ENCODE data around the gene CDK14.

- TF ChIP-seq, protein P1, sequence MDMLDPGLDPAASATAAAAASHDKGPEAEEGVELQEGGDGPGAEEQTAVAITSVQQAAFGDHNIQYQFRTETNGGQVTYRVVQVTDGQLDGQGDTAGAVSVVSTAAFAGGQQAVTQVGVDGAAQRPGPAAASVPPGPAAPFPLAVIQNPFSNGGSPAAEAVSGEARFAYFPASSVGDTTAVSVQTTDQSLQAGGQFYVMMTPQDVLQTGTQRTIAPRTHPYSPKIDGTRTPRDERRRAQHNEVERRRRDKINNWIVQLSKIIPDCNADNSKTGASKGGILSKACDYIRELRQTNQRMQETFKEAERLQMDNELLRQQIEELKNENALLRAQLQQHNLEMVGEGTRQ (IDR thresholded peaks at IDR 0.05; ENCODE audit: borderline replicate concordance, low read depth, low read length), result no peak
- TF ChIP-seq TAF1 (IDR thresholded peaks at IDR 0.05; ENCODE audit: borderline replicate concordance, low read depth, low read length) (no peak), MLLT1 (IDR thresholded peaks at IDR 0.05) (no peak), CEBPZ (IDR thresholded peaks at IDR 0.05; ENCODE audit: low read depth, low read length) (no peak), POLR2A (IDR thresholded peaks at IDR 0.05; ENCODE audit: low read depth, low read length) (no peak), PRDM15 (CRISPR knock-in tag; IDR thresholded peaks at IDR 0.05) (no peak), CTCF (IDR thresholded peaks at IDR 0.05 in 2 of 3, conservative IDR thresholded peaks at IDR 0.05 in 1 of 3; ENCODE audit: control insufficient read depth in 2 of 3, extremely low read depth in 1 of 3, insufficient read depth in 1 of 3, low read depth in 3 of 3, low read length in 3 of 3) (no peak), HDAC2 (IDR thresholded peaks at IDR 0.05) (no peak), EZH2 (IDR thresholded peaks at IDR 0.05; ENCODE audit: borderline replicate concordance, control insufficient read depth, low read depth, low read length) (no peak), CBX5 (IDR thresholded peaks at IDR 0.05; ENCODE audit: low read depth) (no peak)
- TF ChIP-seq, protein P2, sequence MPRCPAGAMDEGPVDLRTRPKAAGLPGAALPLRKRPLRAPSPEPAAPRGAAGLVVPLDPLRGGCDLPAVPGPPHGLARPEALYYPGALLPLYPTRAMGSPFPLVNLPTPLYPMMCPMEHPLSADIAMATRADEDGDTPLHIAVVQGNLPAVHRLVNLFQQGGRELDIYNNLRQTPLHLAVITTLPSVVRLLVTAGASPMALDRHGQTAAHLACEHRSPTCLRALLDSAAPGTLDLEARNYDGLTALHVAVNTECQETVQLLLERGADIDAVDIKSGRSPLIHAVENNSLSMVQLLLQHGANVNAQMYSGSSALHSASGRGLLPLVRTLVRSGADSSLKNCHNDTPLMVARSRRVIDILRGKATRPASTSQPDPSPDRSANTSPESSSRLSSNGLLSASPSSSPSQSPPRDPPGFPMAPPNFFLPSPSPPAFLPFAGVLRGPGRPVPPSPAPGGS (IDR thresholded peaks at IDR 0.05; ENCODE audit: borderline replicate concordance, insufficient read depth, low read depth, low read length, poor library complexity, severe bottlenecking), result no peak
Measured at GRCh38 chr7:90551036-90551435, 45.1 kb upstream of the CDK14 start.

Measured in GM12878 (cell line).